BE2C (cell line): ENCODE measurements around the gene GAN.

ENCODE experiments used
- DNase-seq: peaks from one replicate; pipeline ENCODE4 v3.0.0-alpha.2; 2020
- H3K27me3 ChIP-seq: fragments of 250-450 bp; sonication (Bioruptor Pico); 2 replicates; pipeline ENCODE4 v1.5.1; 2020; ENCODE audit warnings: mild to moderate bottlenecking
- H3K36me3 ChIP-seq: fragments of 250-450 bp; sonication (Bioruptor Pico); 2 replicates; pipeline ENCODE4 v1.5.1; 2020; ENCODE audit warnings: mild to moderate bottlenecking
- H3K4me1 ChIP-seq: fragments of 250-450 bp; sonication (Bioruptor Pico); 2 replicates; pipeline ENCODE4 v1.5.1; 2020
- H3K4me3 ChIP-seq: 2 replicates; pipeline ENCODE4 v1.5.1; 2011; ENCODE audit warnings: low read depth, low read length
- H3K9me3 ChIP-seq: fragments of 250-450 bp; sonication (Bioruptor Pico); 2 replicates; pipeline ENCODE4 v1.5.1; 2020
- TF ChIP-seq, protein P1 (sequence below): IDR thresholded peaks from 2 replicates; pipeline ENCODE4 v1.5.1; 2012; ENCODE audit warnings: mild to moderate bottlenecking, low read depth, low read length

Gene GAN

DNA sequence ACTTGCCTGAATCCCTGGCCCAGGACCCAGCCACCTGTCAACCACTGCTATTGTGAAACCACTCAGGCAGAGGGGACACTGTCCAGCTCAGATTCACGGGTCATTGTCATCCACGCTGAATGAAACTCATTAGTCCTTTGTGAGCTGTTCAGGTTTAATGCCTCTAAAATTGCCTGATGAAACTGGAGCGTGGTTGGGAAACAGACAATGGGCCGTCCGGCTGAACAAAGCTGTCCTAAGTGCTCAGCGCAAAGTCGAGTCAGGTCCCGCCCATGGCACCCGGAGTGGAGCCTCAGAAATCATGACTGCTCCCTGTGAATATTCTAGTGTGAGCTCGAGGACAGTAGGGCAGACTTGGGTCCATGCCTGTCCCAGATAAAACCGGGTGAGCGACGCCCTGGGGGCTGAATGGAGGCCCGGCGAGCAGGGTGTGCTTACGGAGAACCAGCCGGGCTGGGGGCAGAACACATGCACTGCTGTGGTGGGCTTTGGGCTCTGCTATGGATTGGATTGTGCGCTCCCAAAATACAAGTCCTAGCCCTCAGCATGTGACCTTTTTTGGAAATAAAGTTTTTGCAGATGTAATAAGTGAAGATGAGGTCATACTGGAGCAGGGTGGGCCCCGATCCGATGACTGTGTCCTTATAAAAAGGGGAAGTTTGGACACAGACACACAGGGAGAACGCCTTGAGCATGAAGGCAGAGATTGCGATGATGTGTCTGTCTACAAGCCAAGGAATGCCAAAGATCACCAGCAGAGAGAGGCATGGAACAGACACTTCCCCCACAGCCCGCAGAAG, 117.0 kb downstream of the GAN start:
- Histone ChIP-seq H3K4me3 (no peak overlapping the region), H3K4me1 (no peaks in the 10 kb centered on the region), H3K9me3 (no peaks in the 10 kb centered on the region), H3K36me3 (no peaks in the 10 kb centered on the region), H3K27me3 (no peaks in the 10 kb centered on the region)
- DNase-seq = no peak
- TF ChIP-seq, protein P1, sequence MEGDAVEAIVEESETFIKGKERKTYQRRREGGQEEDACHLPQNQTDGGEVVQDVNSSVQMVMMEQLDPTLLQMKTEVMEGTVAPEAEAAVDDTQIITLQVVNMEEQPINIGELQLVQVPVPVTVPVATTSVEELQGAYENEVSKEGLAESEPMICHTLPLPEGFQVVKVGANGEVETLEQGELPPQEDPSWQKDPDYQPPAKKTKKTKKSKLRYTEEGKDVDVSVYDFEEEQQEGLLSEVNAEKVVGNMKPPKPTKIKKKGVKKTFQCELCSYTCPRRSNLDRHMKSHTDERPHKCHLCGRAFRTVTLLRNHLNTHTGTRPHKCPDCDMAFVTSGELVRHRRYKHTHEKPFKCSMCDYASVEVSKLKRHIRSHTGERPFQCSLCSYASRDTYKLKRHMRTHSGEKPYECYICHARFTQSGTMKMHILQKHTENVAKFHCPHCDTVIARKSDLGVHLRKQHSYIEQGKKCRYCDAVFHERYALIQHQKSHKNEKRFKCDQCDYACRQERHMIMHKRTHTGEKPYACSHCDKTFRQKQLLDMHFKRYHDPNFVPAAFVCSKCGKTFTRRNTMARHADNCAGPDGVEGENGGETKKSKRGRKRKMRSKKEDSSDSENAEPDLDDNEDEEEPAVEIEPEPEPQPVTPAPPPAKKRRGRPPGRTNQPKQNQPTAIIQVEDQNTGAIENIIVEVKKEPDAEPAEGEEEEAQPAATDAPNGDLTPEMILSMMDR = no peak

DNA sequence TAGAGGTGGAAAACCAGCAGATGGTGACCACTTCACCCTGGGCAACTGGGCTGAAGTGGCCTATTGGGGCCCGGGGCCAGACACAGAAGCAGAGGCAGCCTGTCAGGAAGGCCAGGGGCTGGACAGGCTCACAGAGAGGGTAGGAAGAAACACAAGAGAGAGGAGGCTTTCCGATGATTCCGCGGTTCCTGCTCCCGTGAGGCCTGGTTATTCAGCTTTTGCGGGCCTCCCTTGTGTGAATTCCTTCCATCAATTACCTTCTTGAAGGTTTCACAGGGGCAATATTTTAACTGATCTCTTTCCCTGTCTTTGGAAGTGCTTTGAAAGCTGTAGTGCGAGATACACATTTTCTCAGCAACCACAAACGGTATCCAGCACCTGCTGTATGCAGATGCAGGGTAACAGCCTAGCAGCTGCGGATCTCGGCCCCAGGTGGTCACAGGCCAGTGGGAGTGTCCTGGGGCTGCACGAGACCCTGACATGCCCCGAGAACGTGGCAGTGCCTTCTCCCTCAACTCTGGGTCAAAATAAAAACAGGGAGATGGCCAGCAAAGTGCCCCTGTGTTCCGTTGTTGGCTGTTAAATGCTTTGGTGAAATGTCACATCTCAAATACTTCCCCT, 118.3 kb downstream of the GAN start:
- Histone ChIP-seq H3K4me3 (no peak overlapping the region), H3K27me3 (peaks cover 4% of the 10 kb centered on the region), H3K36me3 (no peaks in the 10 kb centered on the region), H3K9me3 (no peaks in the 10 kb centered on the region), H3K4me1 (no peaks in the 10 kb centered on the region)
- TF ChIP-seq, protein P1 = no peak
- DNase-seq = no peak

DNA sequence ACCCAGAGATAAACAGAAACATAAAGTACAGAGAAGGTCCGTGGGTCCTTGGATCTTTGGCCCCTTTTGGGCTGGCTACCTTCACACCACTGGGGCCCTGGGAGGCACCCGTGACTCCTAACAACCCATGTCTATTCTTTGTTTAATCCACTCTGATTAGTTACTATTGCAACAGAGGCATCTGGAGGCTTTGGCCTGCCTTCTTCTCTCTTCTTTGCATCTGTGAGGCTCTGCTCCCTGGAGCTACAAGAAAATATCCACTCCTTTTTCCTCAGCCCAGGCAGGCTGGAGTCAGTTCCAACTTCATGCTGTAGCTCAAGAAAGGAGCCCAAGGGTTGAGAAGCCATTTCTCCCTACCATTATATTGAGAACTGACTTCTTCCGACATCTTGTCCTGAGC, 120.3 kb downstream of the GAN start:
- H3K9me3 ChIP-seq = no peaks in the 10 kb centered on the region; the same call in 1 of the 2 replicates
- TF ChIP-seq, protein P1 = no peak
- H3K36me3 ChIP-seq = no peaks in the 10 kb centered on the region
- peaks cover 21% of the 10 kb centered on the region for H3K27me3 ChIP-seq
- H3K4me1 ChIP-seq = no peaks in the 10 kb centered on the region
- no peak for DNase-seq
- no peak overlapping the region for H3K4me3 ChIP-seq

DNA sequence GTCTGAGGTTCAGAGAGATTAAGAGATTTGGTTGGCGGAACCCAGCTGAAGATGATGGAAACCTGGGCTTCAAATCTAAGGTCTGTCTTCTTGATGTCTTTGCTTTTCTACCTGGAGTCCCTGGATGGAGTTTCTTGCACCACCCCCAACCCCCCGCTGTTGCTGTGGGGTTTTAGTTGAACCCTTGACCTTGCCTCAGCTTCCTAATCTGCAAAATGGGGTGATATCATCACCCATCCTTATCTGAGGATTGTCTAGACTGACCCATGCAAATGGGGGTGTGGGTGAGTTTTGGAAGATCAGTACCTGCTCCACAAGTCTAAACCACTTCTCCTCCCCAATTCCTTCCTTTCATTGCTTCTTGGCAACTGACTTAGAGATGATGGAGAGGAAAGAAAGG, 120.8 kb downstream of the GAN start:
- H3K4me1 ChIP-seq = no peaks in the 10 kb centered on the region
- H3K27me3 ChIP-seq = peaks cover 26% of the 10 kb centered on the region
- H3K4me3 ChIP-seq = no peak overlapping the region
- no peaks in the 10 kb centered on the region for H3K36me3 ChIP-seq
- TF ChIP-seq, protein P1 = no peak
- no peak for DNase-seq
- no peaks in the 10 kb centered on the region; the same call in 1 of the 2 replicates for H3K9me3 ChIP-seq

DNA sequence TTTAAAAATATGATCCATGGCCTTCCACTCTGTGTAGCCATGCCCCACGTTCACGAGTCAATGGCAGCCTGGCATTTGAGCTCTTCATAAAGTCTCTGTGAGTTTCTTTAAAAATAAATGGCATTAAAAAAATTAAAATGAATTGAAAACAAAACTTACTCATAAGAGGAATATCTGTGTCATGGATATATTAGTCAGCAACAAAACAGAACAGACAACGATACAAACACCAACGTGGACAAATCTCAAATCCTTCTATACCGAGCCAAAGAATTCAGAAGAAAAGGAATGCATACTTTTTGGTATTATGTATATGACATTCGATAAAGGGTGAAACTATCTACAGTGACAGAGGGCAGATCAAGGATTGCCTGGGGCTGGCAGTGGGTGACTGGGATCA, 121.6 kb downstream of the GAN start:
- Histone ChIP-seq H3K4me3 (no peak overlapping the region), H3K36me3 (no peaks in the 10 kb centered on the region), H3K4me1 (no peaks in the 10 kb centered on the region), H3K27me3 (peaks cover 34% of the 10 kb centered on the region), H3K9me3 (no peaks in the 10 kb centered on the region; the same call in 1 of the 2 replicates)
- DNase-seq = no peak
- TF ChIP-seq, protein P1 = no peak

DNA sequence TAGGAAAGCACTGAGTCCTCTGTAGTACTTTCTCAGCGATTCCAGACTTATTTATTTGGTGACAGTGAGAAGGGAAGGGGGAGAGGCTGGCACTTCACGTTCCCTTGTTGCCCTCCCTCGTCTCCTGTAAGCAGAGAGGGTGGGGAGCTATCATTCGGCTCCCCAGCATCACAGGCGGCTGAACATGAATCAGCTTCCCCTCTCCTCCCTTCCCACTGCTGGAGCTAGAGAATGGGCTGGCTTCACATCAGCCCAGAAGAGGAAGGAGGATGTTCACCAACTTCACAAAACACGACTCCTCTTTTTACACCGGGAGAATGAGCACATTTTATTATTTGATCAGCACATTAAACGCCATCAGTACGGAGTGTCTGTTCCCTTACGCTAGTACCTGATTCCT, 123.1 kb downstream of the GAN start:
- Histone ChIP-seq H3K36me3 (no peaks in the 10 kb centered on the region), H3K4me1 (no peaks in the 10 kb centered on the region), H3K9me3 (no peaks in the 10 kb centered on the region; the same call in 1 of the 2 replicates), H3K4me3 (no peak overlapping the region), H3K27me3 (peaks cover 34% of the 10 kb centered on the region)
- no peak for DNase-seq
- TF ChIP-seq, protein P1 = no peak
